ENCODE results near the gene TOPORS.

TOPORS gene

DNA sequence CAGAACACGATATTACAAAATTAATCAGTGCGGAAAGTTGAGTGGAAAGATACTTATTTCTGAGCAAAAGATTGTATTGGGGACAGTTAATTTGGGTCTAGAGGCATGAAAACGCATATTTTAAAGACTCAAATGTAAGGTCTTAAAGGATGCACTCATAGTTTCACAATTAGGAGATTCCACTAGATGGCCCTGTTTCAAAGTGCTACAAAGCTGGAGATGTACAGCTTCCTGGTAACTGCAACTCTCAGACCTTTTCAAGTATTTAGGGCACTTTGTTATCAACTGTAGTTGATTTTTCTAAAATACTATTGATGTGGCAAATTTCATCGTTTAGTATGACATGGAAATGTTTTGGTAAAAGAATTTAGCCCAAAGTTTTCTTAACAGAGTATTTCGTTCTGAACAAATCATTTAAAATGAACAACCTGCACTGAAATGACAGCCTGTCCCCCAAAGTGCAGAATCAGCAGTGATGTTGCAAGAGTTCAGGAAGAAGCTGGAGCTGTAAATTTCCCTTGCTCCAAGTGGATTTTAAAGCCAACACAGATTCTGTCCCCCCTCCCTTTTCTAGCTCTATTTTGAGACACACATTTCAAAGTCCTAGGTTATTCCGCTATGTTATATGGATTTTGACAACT is 36.8 kb upstream of the TOPORS start:
- no peaks in the 10 kb centered on the region for H3K27me3 ChIP-seq (ENCODE audit: low read length)
- H3K36me3 ChIP-seq (ENCODE audit: low read length) = no peaks in the 10 kb centered on the region
- no peaks in the 10 kb centered on the region for H3K9me2 ChIP-seq (replicated peaks; ENCODE audit: insufficient read depth, low read length)
- no peak overlapping the region for H3K27ac ChIP-seq (ENCODE audit: low read depth, low read length)
- no peak overlapping the region for H3K4me3 ChIP-seq (ENCODE audit: insufficient read depth, low read length, poor library complexity, severe bottlenecking)
- H3K9ac ChIP-seq (ENCODE audit: low read length) = no peak overlapping the region
- no peak overlapping the region for H2AFZ ChIP-seq (ENCODE audit: low read depth, low read length, severe bottlenecking)
- H3K9me3 ChIP-seq (ENCODE audit: insufficient read depth, low read length) = no peaks in the 10 kb centered on the region
- no peaks in the 10 kb centered on the region for H3K79me2 ChIP-seq (ENCODE audit: insufficient read depth, low read length)
- no peaks in the 10 kb centered on the region for H4K20me1 ChIP-seq (ENCODE audit: low read depth, low read length)
- TF ChIP-seq CTCF (IDR thresholded peaks at IDR 0.05; ENCODE audit: insufficient read depth, low read length, poor library complexity, severe bottlenecking) = peak; percentile 49
- no peak for TF ChIP-seq EZH2phosphoT487 (conservative IDR thresholded peaks at IDR 0.05; ENCODE audit: low read length)
- no peak overlapping the region for H3K4me2 ChIP-seq (ENCODE audit: low read depth, low read length, poor library complexity, severe bottlenecking)
- H3F3A ChIP-seq (ENCODE audit: insufficient read depth) = no peaks in the 10 kb centered on the region

- Histone ChIP-seq H4K20me1 (ENCODE audit: low read depth, low read length) (no peaks in the 10 kb centered on the region), H2AFZ (ENCODE audit: low read depth, low read length, severe bottlenecking) (no peak overlapping the region), H3K9ac (ENCODE audit: low read length) (no peak overlapping the region), H3K4me2 (ENCODE audit: low read depth, low read length, poor library complexity, severe bottlenecking) (no peak overlapping the region), H3K36me3 (ENCODE audit: low read length) (no peaks in the 10 kb centered on the region), H3F3A (ENCODE audit: insufficient read depth) (no peaks in the 10 kb centered on the region), H3K27me3 (ENCODE audit: low read length) (no peaks in the 10 kb centered on the region), H3K4me3 (ENCODE audit: insufficient read depth, low read length, poor library complexity, severe bottlenecking) (no peak overlapping the region), H3K9me2 (replicated peaks; ENCODE audit: insufficient read depth, low read length) (no peaks in the 10 kb centered on the region), H3K9me3 (ENCODE audit: insufficient read depth, low read length) (no peaks in the 10 kb centered on the region), H3K27ac (ENCODE audit: low read depth, low read length) (no peak overlapping the region), H3K79me2 (ENCODE audit: insufficient read depth, low read length) (no peaks in the 10 kb centered on the region)
- no peak for TF ChIP-seq CTCF (IDR thresholded peaks at IDR 0.05; ENCODE audit: insufficient read depth, low read length, poor library complexity, severe bottlenecking)
- no peak for TF ChIP-seq EZH2phosphoT487 (conservative IDR thresholded peaks at IDR 0.05; ENCODE audit: low read length)
These were observed 35.5 kb upstream of the TOPORS start for GRCh38 chr9:32587901-32588300.

GRCh38 chr9:32584784-32585183 is 32.4 kb upstream of the TOPORS start:
- no peaks in the 10 kb centered on the region for H3K9me3 ChIP-seq (ENCODE audit: insufficient read depth, low read length)
- H3K9ac ChIP-seq (ENCODE audit: low read length) = no peak overlapping the region
- no peaks in the 10 kb centered on the region for H3K36me3 ChIP-seq (ENCODE audit: low read length)
- no peak overlapping the region for H3K4me3 ChIP-seq (ENCODE audit: insufficient read depth, low read length, poor library complexity, severe bottlenecking)
- no peak overlapping the region for H3K4me2 ChIP-seq (ENCODE audit: low read depth, low read length, poor library complexity, severe bottlenecking)
- H3K79me2 ChIP-seq (ENCODE audit: insufficient read depth, low read length) = no peaks in the 10 kb centered on the region
- H3K27me3 ChIP-seq (ENCODE audit: low read length) = no peaks in the 10 kb centered on the region
- H3K9me2 ChIP-seq (replicated peaks; ENCODE audit: insufficient read depth, low read length) = no peaks in the 10 kb centered on the region
- no peak overlapping the region for H3K27ac ChIP-seq (ENCODE audit: low read depth, low read length)
- no peak for TF ChIP-seq CTCF (IDR thresholded peaks at IDR 0.05; ENCODE audit: insufficient read depth, low read length, poor library complexity, severe bottlenecking)
- TF ChIP-seq EZH2phosphoT487 (conservative IDR thresholded peaks at IDR 0.05; ENCODE audit: low read length) = no peak
- H4K20me1 ChIP-seq (ENCODE audit: low read depth, low read length) = no peaks in the 10 kb centered on the region
- H2AFZ ChIP-seq (ENCODE audit: low read depth, low read length, severe bottlenecking) = no peak overlapping the region
- H3F3A ChIP-seq (ENCODE audit: insufficient read depth) = no peaks in the 10 kb centered on the region
